ENCODE results near the gene BSND. TPM values are rescaled to one million over a fixed set of nuclear protein-coding genes. Genes with fewer than 3 reads are reported as not detected.

Gene BSND
- total RNA-seq, 1 experiment from 2014 or later = 0.10 TPM

GRCh38 chr1:55045430-55045829 is 46.7 kb downstream of the BSND start:
- DNase-seq (ENCODE audit: low spot score) = no peak

- DNase-seq (ENCODE audit: low spot score) = no peak
These were observed 48.1 kb downstream of the BSND start for GRCh38 chr1:55046871-55047270.

- DNase-seq (ENCODE audit: low spot score) = no peak
These were observed 48.9 kb downstream of the BSND start for GRCh38 chr1:55047611-55048010.

- DNase-seq (ENCODE audit: low spot score) = no peak
These were observed 49.9 kb downstream of the BSND start for GRCh38 chr1:55048453-55049270.

GRCh38 chr1:55049271-55049913 is 50.7 kb downstream of the BSND start:
- DNase-seq (ENCODE audit: low spot score) = no peak

GRCh38 chr1:55049914-55050278 is 51.2 kb downstream of the BSND start:
- no peak for DNase-seq (ENCODE audit: low spot score)

- DNase-seq (ENCODE audit: low spot score) = no peak
These were observed 51.5 kb downstream of the BSND start for GRCh38 chr1:55050283-55050682.

GRCh38 chr1:55051169-55051568 is 52.4 kb downstream of the BSND start:
- DNase-seq (ENCODE audit: low spot score) = no peak

- no peak for DNase-seq (ENCODE audit: low spot score)
These were observed 52.9 kb downstream of the BSND start for GRCh38 chr1:55051621-55052020.

GRCh38 chr1:55052221-55053142 is 53.7 kb downstream of the BSND start:
- no peak for DNase-seq (ENCODE audit: low spot score)

- DNase-seq (ENCODE audit: low spot score) = no peak
These were observed 54.7 kb downstream of the BSND start for GRCh38 chr1:55053265-55053954.

GRCh38 chr1:55054396-55054795 is 55.7 kb downstream of the BSND start:
- no peak for DNase-seq (ENCODE audit: low spot score)

- no peak for DNase-seq (ENCODE audit: low spot score)
These were observed 56.5 kb downstream of the BSND start for GRCh38 chr1:55055084-55055882.

- DNase-seq (ENCODE audit: low spot score) = no peak
These were observed 57.4 kb downstream of the BSND start for GRCh38 chr1:55055951-55056631.

GRCh38 chr1:55056632-55056992 is 57.9 kb downstream of the BSND start:
- no peak for DNase-seq (ENCODE audit: low spot score)

GRCh38 chr1:55057270-55057955 is 58.7 kb downstream of the BSND start:
- DNase-seq (ENCODE audit: low spot score) = no peak

- no peak for DNase-seq (ENCODE audit: low spot score)
These were observed 59.2 kb downstream of the BSND start for GRCh38 chr1:55057956-55058298.

- DNase-seq (ENCODE audit: low spot score) = no peak
These were observed 60.8 kb downstream of the BSND start for GRCh38 chr1:55059302-55060132.

Data from HT-29 (cell line).